Stimulated activated CD4-positive, alpha-beta T cell treated with anti-CD3 and anti-CD28 coated beads, Interleukin-15, amount 100 ng/mL, for 48 hours (primary cell): ENCODE measurements around the gene SMG6.
"Not testable (repeated sequence)": the region's sequence is repeated elsewhere in the genome, so short reads cannot be mapped to it uniquely, and the experiment has no call there.

Source experiments
- DNase-seq, 2 donors: peaks; one replicate each; pipeline ENCODE4 v3.0.0-alpha.2; 2020; ENCODE audit warnings: low read depth in 2 of 2

Gene SMG6

DNA sequence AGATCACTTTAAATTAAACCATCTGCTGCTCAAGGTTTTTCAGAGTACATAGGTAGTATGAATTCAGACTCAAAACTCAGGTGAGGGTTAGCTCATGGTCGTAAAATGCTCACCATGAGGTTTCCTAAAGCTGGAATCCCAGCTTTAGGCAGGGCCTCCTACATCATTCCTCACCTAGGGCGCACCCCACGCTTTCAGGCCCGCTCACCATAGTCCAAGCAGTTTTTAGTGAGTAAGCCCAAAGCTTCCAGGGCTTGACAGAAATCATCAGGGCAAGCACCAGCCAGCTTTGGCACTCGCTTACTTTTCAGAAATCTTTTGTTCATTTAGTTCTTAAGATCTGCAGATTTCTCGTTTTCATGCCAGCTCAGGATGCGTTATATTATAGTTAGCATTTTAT is 158.9 kb downstream of the SMG6 start:
- DNase-seq = no peak

DNA sequence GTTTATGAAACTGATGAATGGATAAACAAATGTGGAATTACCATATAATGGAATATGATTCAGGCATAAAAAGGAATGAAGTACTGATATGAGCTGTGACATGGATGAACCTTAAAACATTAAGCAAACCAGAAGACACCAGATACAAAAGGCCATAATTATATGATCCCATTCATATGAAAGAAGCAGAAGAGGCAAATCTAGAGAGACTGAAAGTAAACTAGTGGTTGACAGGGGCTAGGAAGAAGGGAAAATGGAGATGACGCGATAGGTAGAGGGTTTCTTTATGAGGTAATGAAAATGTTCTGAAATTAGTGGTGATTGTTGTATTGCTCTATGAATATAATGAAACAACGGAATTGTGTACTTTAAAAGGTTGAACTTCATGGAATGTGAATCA is 160.3 kb downstream of the SMG6 start:
- DNase-seq = no peak

DNA sequence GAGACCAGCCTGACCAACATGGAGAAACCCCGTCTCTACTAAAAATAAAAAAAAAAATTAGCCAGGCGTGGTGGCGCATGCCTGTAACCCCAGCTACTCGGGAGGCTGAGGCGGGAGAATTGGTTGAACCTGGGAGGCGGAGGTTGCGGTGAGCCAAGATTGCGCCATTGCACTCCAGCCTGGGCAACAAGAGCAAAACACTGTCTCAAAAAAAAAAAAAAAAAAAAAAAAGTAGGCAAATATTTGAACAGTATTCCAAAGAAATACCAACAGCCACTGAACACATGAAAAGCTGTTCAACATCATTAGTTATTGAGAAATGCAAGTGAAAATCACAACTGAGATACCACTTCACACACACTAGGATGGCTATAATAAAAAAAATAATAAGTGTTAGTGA is 160.9 kb downstream of the SMG6 start:
- DNase-seq = not testable (repeated sequence)

DNA sequence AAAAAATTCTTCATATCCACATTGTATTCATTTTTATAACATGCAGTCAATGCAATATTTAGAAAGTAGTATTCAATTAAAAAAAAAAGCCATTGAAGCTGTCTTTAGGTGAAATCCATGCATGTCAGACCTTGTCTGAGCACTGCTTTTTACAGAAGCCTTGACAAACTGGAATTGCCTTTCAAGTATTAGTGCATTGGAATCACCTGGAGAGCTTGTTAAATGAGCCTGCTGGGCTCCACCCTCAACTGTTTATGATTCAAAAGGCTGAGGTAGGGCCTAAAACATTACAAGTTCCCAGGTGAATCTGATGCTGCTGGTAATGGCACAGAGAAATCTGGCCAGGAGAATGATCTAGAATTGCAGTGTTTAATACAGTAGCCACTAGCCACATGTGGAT is 162.9 kb downstream of the SMG6 start:
- no peak for DNase-seq

GRCh38 chr17:2138761-2139160 is 164.8 kb downstream of the SMG6 start:
- DNase-seq = no peak

- DNase-seq = no peak
These were observed 165.3 kb downstream of the SMG6 start for GRCh38 chr17:2138318-2138717.

- DNase-seq = no peak
These were observed 166.1 kb downstream of the SMG6 start for GRCh38 chr17:2137342-2138098.

GRCh38 chr17:2136241-2136640 is 167.3 kb downstream of the SMG6 start:
- DNase-seq = no peak

DNA sequence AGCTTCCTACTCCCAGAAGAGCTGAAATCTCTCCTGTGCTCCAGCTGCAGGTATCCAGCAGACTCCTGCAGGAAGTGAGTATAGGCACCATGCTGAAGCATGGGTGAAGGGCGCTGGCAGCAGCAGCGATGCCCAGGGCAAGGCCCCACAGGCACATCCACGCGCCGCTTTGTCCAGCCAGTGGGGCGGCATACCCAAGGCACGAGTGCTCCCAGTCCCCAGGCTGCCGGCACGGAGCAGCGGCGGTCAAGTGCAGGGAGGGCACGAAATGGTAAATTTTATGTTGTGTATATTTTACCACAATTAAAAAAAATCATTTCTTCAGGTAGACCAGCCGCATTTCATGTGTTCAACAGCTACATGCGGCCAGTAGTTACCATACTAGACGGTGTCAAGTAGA is 175.6 kb downstream of the SMG6 start:
- no peak for DNase-seq

DNA sequence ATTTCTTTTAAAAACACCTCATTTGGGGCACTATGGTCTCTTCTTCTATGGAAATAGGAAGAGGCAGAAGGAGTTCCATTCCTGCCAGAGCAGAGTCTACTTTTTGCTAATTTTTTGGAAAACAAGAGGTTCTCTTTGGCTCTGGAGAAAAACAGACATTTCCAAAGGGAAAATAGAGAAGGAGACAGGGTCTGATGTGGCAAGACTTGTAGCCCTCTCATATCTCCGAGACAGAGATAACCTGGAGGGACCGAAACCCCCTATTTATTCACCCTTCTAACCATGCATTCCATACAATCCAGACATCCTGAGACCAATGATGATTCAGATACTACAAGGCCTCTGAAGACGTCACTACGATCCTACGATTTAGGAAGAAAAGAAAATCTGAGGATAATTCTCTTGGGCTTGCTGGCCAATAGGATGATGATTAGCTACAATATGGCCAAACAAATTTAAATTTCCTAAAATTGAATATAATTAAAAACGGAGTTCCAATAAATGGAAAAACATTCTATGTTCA is 178.5 kb downstream of the SMG6 start:
- DNase-seq = no peak

GRCh38 chr17:2124391-2124790 is 179.2 kb downstream of the SMG6 start:
- no peak for DNase-seq

GRCh38 chr17:2123375-2124251 is 180.0 kb downstream of the SMG6 start:
- DNase-seq = no peak

- DNase-seq = no peak
These were observed 180.8 kb downstream of the SMG6 start for GRCh38 chr17:2122641-2123302.

GRCh38 chr17:2120586-2121335 is 182.8 kb downstream of the SMG6 start:
- DNase-seq = no peak

GRCh38 chr17:2113279-2113622 is 190.3 kb downstream of the SMG6 start:
- no peak for DNase-seq

DNA sequence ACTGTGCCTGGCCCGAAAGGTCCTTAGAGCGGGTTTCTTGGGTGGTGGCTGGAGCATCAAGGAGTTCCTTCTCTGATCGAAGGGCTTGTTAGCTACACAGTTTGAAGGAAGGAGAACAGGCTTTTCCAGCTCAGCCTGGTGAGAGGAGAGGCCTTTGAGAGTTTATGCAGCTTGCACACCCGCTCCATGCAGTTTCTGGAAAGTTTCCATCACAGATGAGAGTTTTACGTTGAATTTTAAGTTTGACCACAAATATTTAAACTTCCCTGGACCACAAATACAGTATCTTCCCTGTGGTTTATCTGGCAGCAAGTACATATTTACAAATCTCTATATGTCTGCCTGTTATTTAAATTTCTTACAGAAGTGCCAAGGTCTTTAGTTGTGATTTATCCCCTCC is 191.9 kb downstream of the SMG6 start:
- no peak for DNase-seq

- DNase-seq = no peak
These were observed 193.1 kb downstream of the SMG6 start for GRCh38 chr17:2110436-2110835.

- DNase-seq = no peak
These were observed 195.4 kb downstream of the SMG6 start for GRCh38 chr17:2108170-2108569.

DNA sequence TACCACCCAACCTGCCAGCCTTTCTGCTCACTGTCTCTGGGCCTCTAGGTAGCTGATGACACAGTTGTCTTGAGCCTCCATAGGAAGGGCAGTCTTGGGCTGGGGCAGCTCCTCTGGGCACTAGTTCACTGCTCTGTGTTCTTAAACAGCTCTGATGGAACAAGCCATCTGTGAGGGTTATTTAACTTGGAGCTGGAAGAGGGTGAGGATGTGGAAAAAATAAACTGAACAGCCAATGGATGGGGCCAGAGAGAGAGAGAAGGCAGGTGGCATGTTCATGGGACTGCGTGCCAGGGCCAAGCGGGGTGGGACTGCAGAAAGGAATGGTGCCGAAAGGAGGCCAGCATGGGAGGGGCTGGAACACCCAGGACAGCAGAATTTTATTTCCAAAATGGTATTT is 196.1 kb downstream of the SMG6 start:
- no peak for DNase-seq

DNA sequence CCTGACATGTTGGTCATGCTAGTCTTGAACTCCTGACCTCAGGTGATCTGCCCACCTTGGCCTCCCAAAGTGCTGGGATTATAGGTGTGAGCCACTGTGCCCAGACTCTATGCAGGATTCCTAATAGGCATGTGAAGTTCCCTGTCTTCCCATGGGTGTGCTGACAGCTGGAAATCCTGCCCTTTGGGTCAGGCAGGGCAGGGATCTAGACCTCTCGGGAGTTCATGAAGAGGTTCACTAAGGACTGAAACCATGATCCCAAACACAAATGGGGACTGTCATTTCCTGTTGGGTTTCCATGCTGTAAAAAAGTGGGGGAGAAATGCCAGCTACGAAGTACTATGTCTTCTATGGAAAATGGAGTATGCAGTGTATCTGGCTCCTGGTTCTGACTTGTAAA is 196.5 kb downstream of the SMG6 start:
- DNase-seq = no peak

- DNase-seq = no peak
These were observed 197.2 kb downstream of the SMG6 start for GRCh38 chr17:2106308-2106955.
